GM23248 (cell line): ENCODE measurements around the gene ASTN1. TPM values are rescaled to one million over a fixed set of nuclear protein-coding genes. Genes with fewer than 3 reads are reported as not detected.
A peak's percentile ranks its signal among the peaks of the same experiment; 100 is the strongest.

Source experiments
- DNase-seq: peaks from one replicate; pipeline ENCODE4 v3.0.0-alpha.2; 2015
- H2AFZ ChIP-seq: fragments of 200-600 bp; sonication (generic); 2 replicates; pipeline ENCODE4 v1.6.1; 2016; ENCODE audit warnings: antibody characterized with exemption
- H3F3A ChIP-seq: fragments of 200-600 bp; sonication (generic); 2 replicates; pipeline ENCODE4 v1.6.1; 2016; ENCODE audit warnings: mild to moderate bottlenecking, antibody characterized with exemption, mixed run types; ENCODE audit not compliant: insufficient read depth
- H3K27ac ChIP-seq: fragments of 200-600 bp; sonication (generic); 2 replicates; pipeline ENCODE4 v1.5.1; 2016; ENCODE audit warnings: mild to moderate bottlenecking
- H3K27me3 ChIP-seq: fragments of 200-600 bp; sonication (generic); replicated peaks from 2 replicates; pipeline ENCODE4 v1.6.1; 2016; ENCODE audit warnings: mild to moderate bottlenecking; ENCODE audit not compliant: insufficient read depth
- H3K36me3 ChIP-seq: fragments of 200-600 bp; sonication (generic); 2 replicates; pipeline ENCODE4 v1.6.1; 2016; ENCODE audit warnings: low read depth, mild to moderate bottlenecking
- H3K4me1 ChIP-seq: fragments of 200-600 bp; sonication (generic); 2 replicates; pipeline ENCODE4 v1.6.1; 2016; ENCODE audit warnings: mild to moderate bottlenecking; ENCODE audit not compliant: insufficient read depth
- H3K4me2 ChIP-seq: fragments of 200-600 bp; sonication (generic); one replicate; pipeline ENCODE4 v1.6.1; 2016; ENCODE audit warnings: mild to moderate bottlenecking; ENCODE audit not compliant: unreplicated experiment
- H3K4me3 ChIP-seq: fragments of 200-600 bp; sonication (generic); 2 replicates; pipeline ENCODE4 v1.5.1; 2016; ENCODE audit warnings: mild to moderate bottlenecking
- H3K79me2 ChIP-seq: fragments of 200-600 bp; sonication (generic); 2 replicates; pipeline ENCODE4 v1.6.1; 2016; ENCODE audit warnings: mild to moderate bottlenecking; ENCODE audit not compliant: insufficient read depth
- H3K9ac ChIP-seq: fragments of 200-600 bp; sonication (generic); 2 replicates; pipeline ENCODE4 v1.6.1; 2016; ENCODE audit warnings: mild to moderate bottlenecking
- H3K9me2 ChIP-seq: fragments of 200-600 bp; sonication (generic); 2 replicates; pipeline ENCODE4 v1.6.1; 2016; ENCODE audit warnings: mixed run types, mild to moderate bottlenecking, moderate library complexity; ENCODE audit not compliant: insufficient read depth
- H3K9me3 ChIP-seq: fragments of 200-600 bp; sonication (generic); one replicate; pipeline ENCODE4 v1.6.1; 2017; ENCODE audit warnings: low read depth
- H4K20me1 ChIP-seq: fragments of 200-600 bp; sonication (generic); 2 replicates; pipeline ENCODE4 v1.6.0; 2016; ENCODE audit not compliant: insufficient read depth
- EZH2 ChIP-seq: fragments of 200-600 bp; sonication (generic); IDR thresholded peaks from 2 replicates; pipeline ENCODE4 v1.6.1; 2018; ENCODE audit warnings: antibody characterized with exemption, mild to moderate bottlenecking; ENCODE audit not compliant: insufficient read depth, poor library complexity, severe bottlenecking
- EZH2phosphoT487 ChIP-seq: fragments of 200-600 bp; sonication (generic); IDR thresholded peaks from 2 replicates; pipeline ENCODE4 v1.6.1; 2018; ENCODE audit warnings: antibody characterized with exemption, moderate library complexity, mild to moderate bottlenecking, low read depth; ENCODE audit not compliant: insufficient read depth
- WGBS, 2 experiments: methylation state at CpG; one replicate each; pipeline ENCODE4 v1.1.6; 2015 to 2017; ENCODE audit warnings: low lambda C conversion rate in 2 of 2, low coverage in 1 of 2; ENCODE audit errors: missing lambda C conversion rate in 2 of 2; 5-methylcytosine and 5-hydroxymethylcytosine counted together
- in situ Hi-C: fragments of 300-500 bp; cut with MboI; formaldehyde crosslinking; loops from 2 replicates; pipeline ENCODE4 v1.15.0; 2020
- microRNA counts: library from miRNA; unstranded; fragments of <30 nt; microRNA quantifications from one replicate; lab custom pipeline; 2016
- microRNA-seq: library from miRNA; unstranded; fragments of <30 nt; microRNA quantifications from one replicate; pipeline ENCODE4, GENCODE V29; 2016; ENCODE audit warnings: borderline number of aligned reads
- polyA plus RNA-seq: library from polyadenylated mRNA; unstranded; fragments of >200 nt; fragmentation: Nextera tagmentation; extraction: Ambion mirVana; gene quantifications from 2 replicates; pipeline ENCODE4 v1.2.1, GENCODE V29; 2016
- small RNA-seq: library from RNA; depleted of rRNA; stranded (forward); fragments of <200 nt; gene quantifications from one replicate; pipeline ENCODE3, GENCODE V24; 2014; ENCODE audit warnings: low read depth, low replicate concordance
- total RNA-seq: library from RNA; depleted of rRNA; stranded (reverse); fragments of >200 nt; shearing (Covaris generic); gene quantifications from 2 replicates; pipeline ENCODE4 v1.2.3, GENCODE V29; 2014; rRNA removed

The ASTN1 gene
- total and polyA plus RNA-seq, 2 experiments from 2014 or later, result not detected

GRCh38 chr1:176811511-176812288, 352.8 kb downstream of the ASTN1 start:
- no peaks in the 10 kb centered on the region for H3K9me2 ChIP-seq
- no peak overlapping the region for H3K4me2 ChIP-seq
- no peaks in the 10 kb centered on the region for H3F3A ChIP-seq
- H3K36me3 ChIP-seq, result no peaks in the 10 kb centered on the region
- H3K79me2 ChIP-seq, result no peaks in the 10 kb centered on the region
- H3K9ac ChIP-seq, result no peak overlapping the region
- H3K9me3 ChIP-seq, result no peaks in the 10 kb centered on the region
- DNase-seq, result no peak
- H3K4me3 ChIP-seq, result no peak overlapping the region
- TF ChIP-seq EZH2phosphoT487, result no peak
- TF ChIP-seq EZH2, result no peak
- no peaks in the 10 kb centered on the region for H4K20me1 ChIP-seq
- 15 to 18% methylated on average over 4 of the region's 4 CpGs for WGBS, 2 experiments
- H2AFZ ChIP-seq, result peak overlapping the region; percentile 44; the same call in 1 of the 2 replicates
- H3K27me3 ChIP-seq, result no peaks in the 10 kb centered on the region
- no peak overlapping the region for H3K27ac ChIP-seq
- in situ Hi-C loops, result no loop called here
- peaks cover 3% of the 10 kb centered on the region; the same call in 1 of the 2 replicates for H3K4me1 ChIP-seq

- Histone ChIP-seq H2AFZ (no peak overlapping the region), H3K4me3 (no peak overlapping the region), H3K4me2 (no peak overlapping the region), H3K79me2 (no peaks in the 10 kb centered on the region), H3K36me3 (no peaks in the 10 kb centered on the region), H3K9me3 (no peaks in the 10 kb centered on the region), H3F3A (no peaks in the 10 kb centered on the region), H3K27ac (no peak overlapping the region), H3K9ac (no peak overlapping the region), H3K9me2 (no peaks in the 10 kb centered on the region), H3K4me1 (peaks cover 3% of the 10 kb centered on the region; the same call in 1 of the 2 replicates), H4K20me1 (no peaks in the 10 kb centered on the region), H3K27me3 (no peaks in the 10 kb centered on the region)
- in situ Hi-C loops, result no loop called here
- TF ChIP-seq EZH2phosphoT487 (no peak), EZH2 (no peak)
- WGBS, 2 experiments, result 52 to 54% methylated on average over 2 of the region's 2 CpGs
- DNase-seq, result no peak
Observed at GRCh38 chr1:176809292-176809691, 355.2 kb downstream of the ASTN1 start.

MicroRNAs within 50 kb of the gene (microRNA counts, 767-probe panel; counts per million panel counts)
- 447 counts per million, percentile 86 among the panel's probes with 10 or more counts for microRNA hsa-miR-488-3p (lab: Ali Mortazavi, UCI)

Small RNAs within 50 kb of the gene (microRNA-seq; reads per million reads assigned to microRNA genes)
- not detected for gene MIR488

Small RNAs within 50 kb of the gene (small RNA-seq; reads per million reads assigned to genes)
- not detected for gene MIR488

Other genes with a start within 250 kb of the ASTN1 start
- not detected in 2 replicates for gene BRINP2, start 6.2 kb upstream of the ASTN1 start, total RNA-seq
- 0.06 TPM in 1 of 2 replicates, not detected in the other for gene BRINP2, start 6.2 kb upstream of the ASTN1 start, polyA plus RNA-seq